Stimulated activated CD8-positive, alpha-beta memory T cell treated with anti-CD3 and anti-CD28 coated beads, Interleukin-2, amount 100 ng/mL, for 1 hour (primary cell): Measurements from ENCODE around the gene TMCC1.
"Not testable (repeated sequence)": the region's sequence is repeated elsewhere in the genome, so short reads cannot be mapped to it uniquely, and the experiment has no call there.

ENCODE experiments used
- DNase-seq, 2 donors: peaks; one replicate each; pipeline ENCODE4 v3.0.0-alpha.2; 2020; ENCODE audit warnings: low read depth in 2 of 2

TMCC1 gene

DNA sequence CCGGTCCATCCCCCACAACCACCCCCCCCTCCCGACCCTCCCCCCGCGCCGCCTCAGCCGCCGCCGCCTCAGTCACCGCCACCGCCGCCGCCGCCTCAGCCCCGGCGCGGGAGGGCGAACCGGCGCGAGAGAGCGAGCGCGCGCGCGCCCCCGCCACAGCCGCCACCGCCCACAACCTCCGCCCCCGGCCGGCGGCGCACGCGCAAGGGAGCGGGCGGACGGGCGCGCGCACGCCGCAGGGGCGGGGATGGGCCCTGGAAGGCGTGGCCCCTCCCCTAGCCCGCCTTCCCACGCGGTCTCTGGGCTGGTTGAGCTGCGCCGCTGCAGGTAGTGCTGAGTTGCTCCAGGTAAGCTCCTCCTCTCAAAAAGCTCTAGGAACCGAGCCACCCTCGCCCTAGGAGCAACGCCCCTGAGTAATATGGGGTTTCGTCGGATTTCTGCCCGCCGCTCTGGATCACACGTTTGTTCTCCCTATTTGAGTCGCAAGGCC lies at the start of gene TMCC1:
TSS of gene TMCC1 (minus strand) at position 131 of the 490 bp plus-strand sequence.
- DNase-seq: peak; percentile 69 to 84

DNA sequence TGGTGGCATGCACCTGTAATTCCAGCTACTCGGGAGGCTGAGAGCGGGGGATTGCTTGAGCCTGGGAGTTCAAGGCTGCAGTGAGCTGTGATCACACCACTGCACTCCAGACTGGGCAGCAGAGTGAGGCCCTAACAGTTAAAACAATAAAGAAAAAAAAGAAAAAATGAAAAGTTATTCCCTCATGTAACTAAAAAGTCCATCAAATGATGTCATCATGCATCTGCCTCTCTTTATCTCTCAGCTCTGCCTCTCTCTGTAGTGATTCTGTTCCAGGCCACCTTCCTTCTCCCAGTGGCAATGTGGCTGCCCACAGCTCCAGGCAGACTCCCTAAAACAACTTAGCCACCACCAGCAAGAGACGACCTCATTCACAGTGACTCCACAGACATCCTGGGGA lies 49.5 kb upstream of the TMCC1 start:
- no peak for DNase-seq

DNA sequence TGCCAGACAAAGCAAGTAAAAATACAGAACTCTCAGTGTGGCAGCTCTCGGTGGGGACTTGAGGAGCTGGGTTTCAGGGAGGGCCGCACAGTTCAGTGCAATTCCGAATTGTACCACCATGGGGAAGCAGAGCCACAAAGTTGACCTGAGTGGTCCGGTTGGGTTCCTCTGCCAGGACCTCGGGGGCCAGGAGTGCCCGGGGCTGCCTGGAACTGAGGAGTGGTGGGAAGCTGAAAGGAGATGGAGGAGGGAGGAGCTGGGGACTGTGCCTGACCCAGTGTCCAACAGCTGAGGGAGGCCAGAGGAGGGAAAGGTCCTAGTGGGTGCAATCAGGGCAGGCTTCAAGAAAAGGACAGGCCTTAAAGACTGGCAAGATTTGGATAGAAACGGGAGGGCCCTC lies 48.8 kb upstream of the TMCC1 start:
- no peak for DNase-seq

DNA sequence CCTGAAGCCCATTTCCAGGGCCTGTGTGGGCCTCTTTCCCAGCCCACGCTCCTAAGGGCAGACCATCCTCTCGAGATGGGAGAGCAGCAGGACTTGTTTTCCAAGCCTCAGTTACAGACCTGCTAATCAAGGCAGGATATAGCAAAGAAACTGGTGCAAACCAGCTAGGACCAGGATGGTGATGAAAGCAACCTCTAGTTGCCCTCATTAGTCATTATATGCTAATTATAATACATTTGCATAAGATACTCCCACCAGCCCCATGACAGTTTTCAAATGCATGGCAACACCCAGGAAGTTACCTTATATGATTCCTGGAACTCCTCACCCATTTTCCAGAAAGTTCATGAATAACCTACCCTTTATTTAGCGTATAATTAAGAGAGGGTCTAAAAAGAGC lies 46.6 kb upstream of the TMCC1 start:
- no peak for DNase-seq

DNA sequence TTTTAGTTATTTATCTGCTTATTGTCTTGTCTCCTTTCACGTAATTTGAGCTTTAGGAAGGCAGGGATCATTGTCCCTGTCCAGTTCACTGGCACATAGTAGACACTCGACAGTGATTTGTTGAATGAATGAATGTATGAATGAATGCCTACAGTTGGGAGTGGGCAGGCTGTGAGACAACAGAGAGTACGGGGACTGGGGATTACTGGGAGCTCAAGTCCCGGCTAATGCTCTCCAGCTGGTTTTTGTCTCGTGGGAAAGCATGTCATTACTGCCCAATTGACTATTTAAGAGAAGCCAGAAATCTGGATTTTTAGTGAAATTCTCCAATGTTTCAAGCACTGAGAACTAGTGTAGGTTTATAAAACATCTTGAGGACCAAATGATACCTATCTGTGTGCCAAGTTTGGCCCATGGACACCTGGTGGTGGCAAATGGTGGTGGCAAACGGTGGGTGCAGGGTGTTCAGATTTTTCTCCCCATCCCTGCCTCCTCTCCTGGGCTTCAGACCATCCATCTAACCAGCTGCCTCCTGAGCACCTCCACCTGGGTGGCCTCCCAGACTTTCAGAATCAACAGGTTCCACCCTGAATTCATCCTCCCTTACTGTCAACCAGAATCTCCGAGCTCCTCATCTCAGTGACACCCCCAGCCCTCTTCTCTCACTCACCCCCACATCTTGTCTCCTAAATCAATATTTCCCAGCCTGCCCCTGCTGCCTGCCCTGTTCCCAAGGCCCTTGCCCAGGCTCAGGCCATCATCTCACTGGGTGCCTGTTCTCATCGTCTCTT lies 44.8 kb upstream of the TMCC1 start:
- DNase-seq: no peak

DNA sequence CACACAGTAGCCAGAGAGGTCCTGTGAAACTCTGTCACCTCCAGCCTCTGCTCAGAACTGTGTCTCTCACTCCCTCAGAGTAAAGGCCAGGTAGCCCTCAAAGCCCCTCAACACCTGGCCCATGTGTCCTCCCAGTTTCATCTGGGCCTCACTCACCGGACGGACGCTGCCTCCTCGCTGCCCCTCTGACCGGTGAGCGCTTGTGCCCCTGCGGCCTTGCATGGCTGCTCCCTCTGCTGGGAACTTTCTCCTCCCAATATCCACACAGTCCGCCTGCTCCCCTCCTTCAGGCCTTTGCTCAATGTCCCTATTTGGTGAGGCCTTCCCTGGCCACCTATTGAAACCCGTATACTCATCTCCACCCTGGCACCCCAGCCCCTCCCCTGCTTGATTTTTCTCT lies 44.2 kb upstream of the TMCC1 start:
- no peak for DNase-seq

DNA sequence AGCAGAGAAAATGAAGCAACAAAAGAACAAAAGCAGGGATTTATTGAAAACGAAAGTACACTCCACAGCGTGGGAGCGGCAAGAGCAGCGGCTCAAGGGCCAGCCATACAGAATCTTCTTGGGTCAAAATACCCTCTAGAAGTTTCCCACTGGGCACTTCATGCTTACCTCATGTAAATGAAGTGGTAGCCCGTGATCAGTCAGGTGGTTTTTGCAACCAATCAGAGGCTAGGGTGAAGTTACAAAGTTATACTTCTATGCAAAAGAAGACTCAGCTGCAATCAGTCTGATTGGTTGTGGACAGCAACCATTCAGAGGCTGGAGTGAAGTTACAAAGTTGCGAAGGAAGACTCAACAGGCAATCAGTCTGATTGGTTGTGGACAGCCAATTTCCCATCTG lies 43.2 kb upstream of the TMCC1 start:
- no peak for DNase-seq

DNA sequence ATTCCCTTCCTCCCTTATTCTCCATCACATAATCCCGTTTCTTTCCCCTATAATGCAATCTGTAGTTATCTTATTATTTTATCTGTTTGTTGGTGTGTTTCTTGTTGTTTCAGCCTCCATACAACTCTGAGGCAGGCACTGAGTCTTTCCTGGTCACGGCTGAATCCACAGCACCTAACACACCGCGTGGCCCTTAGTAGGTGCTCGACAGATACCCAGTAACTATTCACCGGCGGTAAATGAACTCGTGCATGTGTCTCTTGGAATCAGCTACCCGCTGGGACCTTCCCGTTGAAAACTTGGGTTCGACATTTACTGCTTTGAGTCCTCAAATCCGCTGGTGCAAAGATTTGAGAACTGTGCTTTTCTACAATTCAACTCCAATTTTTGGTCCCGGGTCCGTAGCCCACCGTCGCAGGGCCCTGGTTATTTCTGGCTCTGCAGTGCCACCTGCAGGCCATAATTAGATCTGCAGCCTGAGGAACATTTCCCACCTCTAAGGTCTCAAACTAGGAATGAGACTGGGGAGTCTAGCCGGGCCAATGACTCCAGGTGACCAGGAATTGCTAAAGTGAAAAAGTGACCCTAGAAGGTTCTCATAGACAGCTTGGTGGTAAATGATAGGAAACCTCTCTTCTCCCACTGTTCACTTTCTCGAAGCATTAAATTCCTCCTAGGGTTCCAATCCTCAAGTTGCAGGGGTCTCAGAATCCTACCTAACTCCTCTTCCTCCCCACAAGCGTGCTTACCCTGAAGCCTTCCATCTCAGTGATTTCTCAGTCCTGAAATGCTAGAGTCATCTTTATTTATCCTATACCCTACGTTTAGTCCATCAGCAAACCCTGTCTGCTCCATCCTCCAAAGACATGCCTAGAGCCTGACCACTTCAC lies 41.0 kb upstream of the TMCC1 start:
- DNase-seq: no peak

DNA sequence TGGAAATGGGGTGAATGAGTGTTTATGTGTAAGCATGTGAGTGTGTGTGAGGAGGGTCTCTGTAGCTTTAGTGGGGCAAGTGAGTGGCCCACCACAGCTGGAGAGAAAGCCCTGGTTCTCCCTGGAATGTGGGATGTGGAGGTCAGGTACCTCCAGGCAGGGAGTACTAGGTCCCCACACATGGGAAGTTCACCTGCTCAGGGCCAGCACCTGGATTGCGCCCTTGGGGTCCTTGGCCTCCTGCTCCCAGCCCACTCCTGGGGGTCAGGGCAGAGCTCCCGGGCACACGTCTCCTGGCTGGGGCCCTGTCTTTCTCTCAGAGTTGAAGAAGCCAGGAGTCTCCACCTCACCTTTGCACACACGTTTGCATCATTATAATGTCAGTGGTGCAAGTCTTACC lies 40.0 kb upstream of the TMCC1 start:
- DNase-seq: no peak

DNA sequence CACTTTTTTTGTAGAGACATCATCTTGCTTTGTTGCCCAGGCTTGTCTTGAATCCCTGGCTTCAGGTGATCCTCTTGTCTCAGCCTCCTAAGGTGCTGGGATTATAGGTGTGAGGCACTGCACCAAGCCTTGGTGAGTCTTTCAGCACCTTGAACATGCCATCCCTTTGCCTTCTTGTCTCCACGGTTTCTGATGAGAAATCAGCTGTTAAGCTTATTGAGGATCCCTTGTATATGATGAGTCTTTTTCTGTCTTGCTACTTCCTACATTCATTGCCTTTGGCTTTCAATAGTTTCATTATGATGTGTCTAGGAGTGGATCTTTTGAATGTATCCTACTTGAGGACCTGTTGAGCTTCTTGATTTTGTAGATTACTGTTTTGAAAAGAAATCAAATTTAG lies 35.9 kb upstream of the TMCC1 start:
- DNase-seq: no peak

DNA sequence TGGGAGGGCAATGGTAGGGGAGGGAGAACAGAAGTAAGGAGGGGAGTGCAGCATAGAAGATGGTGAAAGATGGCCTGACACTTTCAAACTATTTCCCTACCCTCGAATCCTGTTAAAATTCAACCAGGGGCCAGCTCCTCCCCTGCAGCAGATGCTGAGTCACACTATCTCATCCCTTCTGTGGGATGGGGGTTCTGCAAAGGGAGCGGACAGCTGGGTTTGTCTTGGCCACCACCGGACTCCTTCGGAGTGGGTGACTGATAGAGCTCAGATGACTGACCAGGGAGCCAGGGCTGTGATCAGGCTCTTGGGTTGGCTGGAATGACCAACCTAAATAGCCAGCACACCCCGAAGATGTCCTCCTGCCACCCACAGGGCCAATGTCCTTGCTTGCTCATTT lies 33.6 kb upstream of the TMCC1 start:
- DNase-seq: no peak

DNA sequence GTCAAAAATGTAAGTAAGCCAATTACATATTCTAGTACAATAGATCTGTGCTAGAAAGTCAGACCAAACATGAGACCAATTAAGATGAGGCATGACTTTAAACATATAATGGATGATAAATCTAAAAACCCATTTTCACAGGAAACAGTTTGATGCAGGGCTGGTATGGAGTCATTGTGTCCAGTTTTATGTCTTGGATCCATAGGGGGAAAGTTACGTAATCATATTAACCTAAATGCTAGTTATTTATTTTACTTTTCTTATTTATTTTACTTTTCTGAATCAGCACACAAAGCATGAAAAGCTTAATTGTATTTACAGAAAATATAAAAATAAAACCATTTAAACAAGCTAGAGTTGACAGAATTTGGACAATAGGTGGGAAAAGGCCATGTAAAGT lies 26.3 kb upstream of the TMCC1 start:
- no peak for DNase-seq

DNA sequence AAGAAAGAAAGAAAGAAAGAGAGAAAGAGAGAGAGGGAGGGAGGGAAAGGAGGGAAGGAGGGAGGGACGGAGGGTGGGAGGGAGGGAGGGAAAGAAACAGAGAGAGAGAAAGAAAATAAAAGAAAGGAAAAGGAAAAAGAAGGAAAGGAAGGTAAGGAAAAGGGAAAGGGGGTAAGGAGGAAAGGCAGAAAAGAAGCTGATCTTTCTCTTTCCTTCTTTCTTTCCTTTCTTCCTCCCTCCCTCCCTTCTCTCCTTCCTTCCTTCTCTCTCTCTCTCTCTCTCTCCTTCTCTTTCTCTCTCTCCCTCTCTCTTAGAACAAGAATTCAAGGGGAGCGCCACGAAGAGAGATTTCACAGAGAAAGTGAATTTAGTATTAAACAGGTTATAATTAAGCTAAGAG lies 25.8 kb upstream of the TMCC1 start:
- DNase-seq: no peak

DNA sequence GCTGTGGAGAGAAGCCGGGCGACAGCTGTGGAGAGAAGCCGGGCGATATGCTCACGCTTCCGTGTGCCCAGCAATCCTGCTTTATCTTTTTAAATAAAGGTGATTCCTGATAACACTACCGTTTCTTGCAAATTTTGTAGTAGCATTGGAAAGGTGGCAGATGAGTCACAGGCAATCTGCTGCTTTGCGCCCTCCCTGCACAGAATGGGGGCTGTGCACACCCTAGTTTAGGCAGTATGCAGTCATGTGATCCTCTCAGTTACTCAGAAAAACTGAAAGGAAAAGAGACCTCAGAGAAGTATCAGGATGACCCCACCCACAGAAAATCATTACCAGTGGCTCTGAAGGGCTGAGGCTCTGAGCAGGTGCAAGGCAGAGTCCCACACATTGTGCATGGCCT lies 24.9 kb upstream of the TMCC1 start:
- DNase-seq: no peak

DNA sequence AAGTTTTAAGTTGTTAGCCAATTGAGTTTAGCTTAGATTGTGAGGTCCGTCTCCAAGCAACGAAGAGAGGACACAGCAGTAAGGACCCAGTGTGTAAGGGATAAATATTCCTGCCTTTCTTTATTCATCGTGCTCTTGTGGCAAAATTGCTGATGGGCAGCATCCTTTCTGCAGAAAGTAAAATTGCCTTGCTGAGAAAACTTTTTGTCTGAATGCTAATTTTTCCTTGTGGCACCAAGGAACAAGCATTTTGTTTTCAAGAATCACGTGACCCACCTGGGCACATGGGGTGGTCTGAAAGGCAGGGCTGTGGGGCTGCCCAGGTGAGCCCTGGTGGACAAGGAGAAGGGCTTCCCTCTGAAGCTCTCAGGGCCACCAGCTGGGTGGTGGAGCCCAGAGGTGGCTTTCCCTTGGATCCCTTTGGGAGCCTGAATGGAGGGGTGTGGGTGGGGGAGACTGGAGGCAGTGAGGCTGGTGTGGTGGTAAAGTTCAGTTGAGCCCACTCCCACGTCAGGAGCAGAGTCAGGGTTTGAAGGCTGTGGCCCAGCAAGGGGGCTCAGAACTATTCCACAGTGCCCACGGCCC lies 24.0 kb upstream of the TMCC1 start:
- no peak for DNase-seq

DNA sequence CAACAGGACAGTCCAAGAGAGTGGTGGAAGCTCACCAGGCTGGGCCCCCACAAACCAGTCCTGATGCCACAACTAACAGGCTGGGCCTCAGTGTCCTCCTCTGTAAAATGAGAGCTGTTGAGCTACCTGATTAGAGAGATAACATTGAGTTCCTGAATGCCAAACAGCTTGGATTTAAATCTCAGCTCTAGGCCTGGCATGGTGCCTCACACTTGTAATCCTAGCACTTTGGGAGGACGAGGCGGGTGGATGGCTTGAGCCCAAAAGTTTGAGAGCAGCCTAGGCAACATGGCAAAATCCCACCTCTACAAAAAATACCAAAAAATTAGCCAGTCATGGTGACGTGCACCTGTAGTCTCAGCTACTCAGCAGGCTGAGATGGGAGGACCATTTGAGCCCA lies 20.1 kb upstream of the TMCC1 start:
- no peak for DNase-seq

DNA sequence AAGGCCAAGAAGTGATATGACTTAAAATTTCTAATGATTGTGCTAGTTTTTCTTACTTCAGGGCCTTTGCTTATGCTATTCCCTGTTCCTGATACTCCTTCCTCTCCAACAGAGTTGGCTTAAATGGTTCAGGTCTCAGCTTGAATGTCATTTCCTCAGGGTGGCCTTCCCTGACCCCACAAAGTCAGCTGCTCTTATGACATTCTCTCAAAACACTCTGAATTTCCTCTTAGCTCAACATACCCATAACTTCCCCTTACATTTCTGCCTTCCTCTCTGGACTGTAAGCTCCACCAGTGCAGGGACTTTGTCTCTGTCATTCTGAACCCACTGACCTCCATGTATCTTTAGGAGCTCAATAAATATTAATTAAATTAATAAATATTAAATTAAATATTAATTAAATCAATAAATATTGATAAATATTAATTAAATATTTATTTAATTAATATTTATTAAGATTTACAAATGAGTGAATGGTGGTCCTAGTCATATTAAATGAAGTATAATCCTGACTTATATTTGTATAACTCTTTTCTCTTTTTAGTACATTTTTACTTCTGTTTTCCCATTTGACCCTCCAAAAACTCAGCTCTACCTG lies 17.9 kb upstream of the TMCC1 start:
- DNase-seq: no peak

DNA sequence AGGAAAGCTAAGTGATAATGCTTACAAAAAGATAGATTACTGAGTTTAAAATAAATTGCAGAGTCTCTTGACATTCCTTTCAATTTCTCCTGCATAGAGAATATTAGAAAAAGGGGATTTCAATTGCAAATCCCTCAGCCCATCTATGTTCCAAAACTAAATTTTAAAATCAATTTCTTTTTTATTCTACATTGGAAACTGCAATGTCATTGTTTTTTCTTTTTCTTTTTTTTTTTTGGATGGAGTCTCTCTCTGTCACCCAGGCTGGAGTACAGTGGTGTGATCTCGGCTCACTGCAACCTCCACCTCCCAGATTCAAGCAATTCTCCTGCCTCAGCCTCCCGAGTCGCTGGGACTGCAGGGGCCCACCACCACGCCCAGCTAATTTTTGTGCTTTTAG lies 15.7 kb upstream of the TMCC1 start:
- not testable (repeated sequence) for DNase-seq

DNA sequence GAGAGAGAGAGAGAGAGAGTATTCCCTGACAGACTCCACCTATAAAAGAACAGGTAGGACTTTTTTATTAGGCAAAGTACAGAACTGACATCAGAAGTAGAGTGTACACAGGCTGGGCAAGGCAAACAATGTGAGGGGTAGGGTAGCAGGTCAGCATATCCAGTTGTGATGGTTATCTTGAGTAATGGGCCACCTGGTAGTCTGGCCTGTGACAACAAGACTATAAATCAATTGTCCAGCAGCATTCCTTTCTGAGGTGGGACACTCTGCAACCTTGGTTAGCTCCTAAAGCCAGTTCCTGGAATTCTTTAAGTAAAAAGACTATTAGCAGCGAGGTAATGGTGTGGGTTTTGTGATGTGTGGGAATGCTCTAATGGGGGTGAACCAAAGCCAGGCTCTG lies 14.9 kb upstream of the TMCC1 start:
- DNase-seq: no peak

DNA sequence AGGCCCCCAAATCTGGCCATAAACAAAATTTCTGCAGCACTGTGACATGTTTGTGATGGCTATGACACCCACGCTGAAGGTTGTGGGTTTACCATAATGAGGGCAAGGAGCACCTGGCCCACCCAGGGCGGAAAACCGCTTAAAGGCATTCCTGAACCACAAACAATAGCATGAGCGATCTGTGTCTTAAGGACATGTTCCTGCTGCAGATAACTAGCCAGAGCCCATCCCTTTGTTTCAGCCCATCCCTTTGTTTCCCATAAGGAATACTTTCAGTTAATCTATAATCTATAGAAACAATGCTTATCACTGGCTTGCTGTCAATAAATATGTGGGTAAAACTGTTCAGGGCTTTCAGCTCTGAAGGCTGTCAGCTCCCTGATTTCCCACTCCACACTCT lies 7.8 kb upstream of the TMCC1 start:
- not testable (repeated sequence) for DNase-seq

DNA sequence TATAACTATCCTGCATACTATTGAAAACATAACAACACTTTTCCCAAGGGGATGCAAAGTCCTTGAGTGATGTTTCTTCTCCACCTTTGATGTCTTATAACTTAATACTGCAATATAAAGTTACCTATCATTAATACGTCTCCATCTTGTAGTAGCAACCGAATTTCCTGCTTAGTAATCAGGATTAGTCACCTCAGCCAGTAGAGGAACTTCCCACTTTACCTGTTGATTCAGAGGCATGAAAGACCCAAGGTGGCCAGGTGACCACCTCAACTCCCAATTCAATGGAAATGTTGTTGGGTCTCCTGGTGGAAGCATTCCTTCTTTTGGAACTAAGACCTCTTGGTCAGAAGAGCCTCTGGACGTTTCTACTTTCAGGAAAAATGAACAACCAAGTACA lies 3.5 kb upstream of the TMCC1 start:
- no peak for DNase-seq
